Right lobe of liver (tissue), 6 donors: ENCODE results near the gene GABRG3. TPM values are rescaled to one million over a fixed set of nuclear protein-coding genes. Genes with fewer than 3 reads are reported as not detected.

Experiments used
- ATAC-seq, 4 donors: fragments of 200-7000 bp; cut with Tn5 transposase; one replicate each; pipeline ENCODE4 v1.9.1; 2020; ENCODE audit warnings: mild to moderate bottlenecking in 4 of 4, moderate library complexity in 4 of 4
- DNase-seq, 3 donors: peaks; one replicate each; pipeline ENCODE4 v3.0.0-alpha.2; 2020
- H3K27ac ChIP-seq, 3 donors: fragments of 200-600 bp; one replicate each; pipeline ENCODE4 v1.8.0; 2022
- H3K27me3 ChIP-seq, 2 donors: fragments of 200-600 bp; one replicate each; pipeline ENCODE4 v1.8.0; 2022
- H3K36me3 ChIP-seq, 4 donors: fragments of 200-600 bp; sonication (generic) in 1 of 4; one replicate each; pipeline versions ENCODE4 v1.5.1 to v1.8.0; 2017 to 2022; ENCODE audit warnings: control low read depth in 1 of 4
- H3K4me1 ChIP-seq, 4 donors: fragments of 200-600 bp; sonication (generic) in 1 of 4; one replicate each; pipeline versions ENCODE4 v1.5.1 to v1.8.0; 2017 to 2022; ENCODE audit warnings: control low read depth in 1 of 4
- H3K4me3 ChIP-seq, 3 donors: fragments of 200-600 bp; one replicate each; pipeline ENCODE4 v1.8.0; 2022
- H3K9me3 ChIP-seq, 4 donors: fragments of 200-600 bp; sonication (generic) in 1 of 4; one replicate each; pipeline versions ENCODE4 v1.5.1 to v1.8.0; 2017 to 2022; ENCODE audit warnings: control low read depth in 1 of 4
- CTCF ChIP-seq, 4 donors: fragments of 200-600 bp in 3 of 4; fragments of 450-650 bp in 1 of 4; IDR thresholded peaks; one replicate each; pipeline versions ENCODE4 v1.5.1 to v1.8.0; 2016 to 2022; ENCODE audit warnings: antibody characterized with exemption in 4 of 4, mild to moderate bottlenecking in 2 of 4
- POLR2A ChIP-seq: fragments of 450-650 bp; IDR thresholded peaks from one replicate; pipeline ENCODE4 v1.6.1; 2017; ENCODE audit warnings: antibody characterized with exemption, mild to moderate bottlenecking
- WGBS: methylation state at CpG from one replicate; pipeline ENCODE4 v1.1.6; 2018; ENCODE audit warnings: low coverage, low lambda C conversion rate; ENCODE audit not compliant: insufficient coverage; ENCODE audit errors: missing lambda C conversion rate; 5-methylcytosine and 5-hydroxymethylcytosine counted together
- intact Hi-C, 2 donors: fragments of 100-400 bp; cut with DNase I; formaldehyde crosslinking; loops; one replicate each; pipeline versions ENCODE4 v1.11.2 to v1.14.1; 2022
- total RNA-seq, 6 experiments: library from RNA; depleted of rRNA in 2 of 6; stranded (reverse); fragments of >200 nt in 2 of 6; fragmentation: NEBNext Ultra II Directional in 3 of 6; extraction: Animal tissue kit (Norgen Biotek cat#: 25700) in 3 of 6; gene quantifications; one replicate each; pipeline versions ENCODE4 v1.1.0 to v1.2.4, GENCODE V29; 2016 to 2023
- donor health status: DM: no; HTN: yes; CAD: no.
- donor health status: DM: no; HTN: no; CAD: no.
- donor health status: DM: no; HTN: no; CAD: no.
- donor health status: DM: no; HTN: yes; CAD: no.
- donor health status: DM: no; HTN: yes; CAD: no.

The GABRG3 gene
- total RNA-seq, 6 experiments from 2014 or later = 0.18 TPM; not detected in 5

GRCh38 chr15:27396521-27396920 lies 425.5 kb downstream of the GABRG3 start:
- ATAC-seq (no peak), DNase-seq (no peak)
- Histone ChIP-seq H3K4me3 (no peak overlapping the region), H3K27ac (no peak overlapping the region), H3K4me1 (no peaks in the 10 kb centered on the region), H3K36me3 (no peaks in the 10 kb centered on the region), H3K9me3 (no peaks in the 10 kb centered on the region), H3K27me3 (no peaks in the 10 kb centered on the region)
- intact Hi-C loops = no loop called here
- WGBS = 61% methylated on average over 2 of the region's 2 CpGs
- TF ChIP-seq POLR2A (no peak), CTCF (IDR thresholded peaks at IDR 0.05) (no peak)

DNA sequence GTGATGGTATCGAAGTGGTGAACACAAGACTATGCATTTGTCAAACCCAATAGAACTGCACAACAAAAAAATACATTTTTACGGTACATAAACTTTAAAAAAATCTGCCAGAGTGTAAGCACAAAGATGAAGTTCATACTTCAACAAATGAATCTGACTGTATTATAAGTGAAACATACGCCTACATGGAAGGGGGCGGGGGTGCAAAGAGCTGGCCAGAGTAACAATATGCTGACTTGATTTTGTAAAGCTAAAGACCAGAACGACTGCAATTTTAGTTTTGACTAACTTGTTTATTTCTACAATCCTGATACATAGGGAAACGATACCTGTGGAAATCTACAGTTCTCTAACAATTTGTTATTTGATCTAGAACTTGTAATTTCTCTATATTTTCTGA lies 426.0 kb downstream of the GABRG3 start:
- no peak for DNase-seq
- no peaks in the 10 kb centered on the region for H3K9me3 ChIP-seq

DNA sequence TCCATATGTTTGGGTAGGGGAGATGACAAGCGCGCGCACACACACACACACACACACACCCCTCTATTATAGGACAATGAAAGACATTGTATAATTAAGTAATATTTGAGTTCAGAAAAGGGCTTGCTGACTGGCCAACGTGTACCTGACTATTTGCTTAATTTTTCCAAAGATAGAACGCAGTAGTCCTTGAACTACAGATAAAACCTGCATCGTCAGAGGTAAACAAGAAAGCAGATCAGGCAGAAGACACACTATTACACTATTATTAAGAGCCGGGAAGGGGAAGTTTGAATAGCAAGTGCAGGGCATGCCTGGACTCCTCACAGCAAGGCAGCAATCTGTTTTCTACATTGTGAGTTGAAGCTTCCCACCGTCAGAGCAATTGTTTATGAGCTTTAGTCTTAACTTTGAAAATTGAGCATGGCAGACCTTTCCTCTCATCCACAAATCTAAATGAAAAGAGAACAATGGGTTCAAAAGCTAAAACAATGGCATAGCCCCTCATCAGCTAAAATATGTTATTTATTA lies 427.7 kb downstream of the GABRG3 start:
- Histone ChIP-seq H3K36me3 (no peaks in the 10 kb centered on the region), H3K4me1 (no peaks in the 10 kb centered on the region), H3K27me3 (no peaks in the 10 kb centered on the region), H3K4me3 (no peak overlapping the region), H3K9me3 (no peaks in the 10 kb centered on the region), H3K27ac (no peak overlapping the region)
- intact Hi-C loops = no loop called here
- no peak for DNase-seq
- WGBS = 55% methylated on average over 8 of the region's 8 CpGs
- TF ChIP-seq CTCF (IDR thresholded peaks at IDR 0.05) (no peak), POLR2A (no peak)
- ATAC-seq = peak in 2 of 4 donors; percentile 65 to 87

More for the DNA sequence above, 426.0 kb downstream of the GABRG3 start:
- no peaks in the 10 kb centered on the region for H3K36me3 ChIP-seq
- no peak overlapping the region for H3K4me3 ChIP-seq
- intact Hi-C loops = no loop called here
- no peak overlapping the region for H3K27ac ChIP-seq
- no peaks in the 10 kb centered on the region for H3K27me3 ChIP-seq
- no peak for ATAC-seq
- 64% methylated on average over 6 of the region's 6 CpGs for WGBS
- TF ChIP-seq POLR2A (no peak), CTCF (IDR thresholded peaks at IDR 0.05) (no peak)
- no peaks in the 10 kb centered on the region for H3K4me1 ChIP-seq

DNA sequence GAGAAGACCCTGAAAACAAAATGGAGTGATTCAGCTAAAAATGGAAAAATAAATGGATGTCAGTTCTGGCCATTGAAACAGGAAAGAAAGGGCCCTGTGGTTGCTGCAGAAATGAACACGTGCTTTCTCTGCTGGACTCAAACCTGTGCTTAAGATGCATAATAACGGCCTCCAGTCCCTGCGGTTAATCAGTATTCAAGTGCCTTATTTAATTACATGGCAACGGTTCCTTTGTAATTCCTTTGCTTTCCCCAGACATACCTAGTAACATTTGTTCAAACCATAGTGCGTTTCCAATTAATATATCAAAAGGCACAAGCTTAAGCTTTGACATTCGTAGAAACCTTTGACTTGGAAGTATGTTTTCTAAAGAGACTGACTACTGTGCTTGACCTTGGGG lies 428.3 kb downstream of the GABRG3 start:
- DNase-seq = no peak
- intact Hi-C loops = no loop called here
- no peaks in the 10 kb centered on the region for H3K27me3 ChIP-seq
- ATAC-seq = no peak
- H3K36me3 ChIP-seq = no peaks in the 10 kb centered on the region
- WGBS = 62% methylated on average over 6 of the region's 6 CpGs
- no peaks in the 10 kb centered on the region for H3K4me1 ChIP-seq
- no peak overlapping the region for H3K27ac ChIP-seq
- H3K9me3 ChIP-seq = no peaks in the 10 kb centered on the region
- H3K4me3 ChIP-seq = no peak overlapping the region
- TF ChIP-seq POLR2A = no peak

- DNase-seq (no peak), ATAC-seq (no peak)
- no peaks in the 10 kb centered on the region for H3K27me3 ChIP-seq
- H3K27ac ChIP-seq = no peak overlapping the region
- H3K4me1 ChIP-seq = no peaks in the 10 kb centered on the region
- H3K9me3 ChIP-seq = no peaks in the 10 kb centered on the region
- H3K36me3 ChIP-seq = no peaks in the 10 kb centered on the region
- WGBS = 55% methylated on average over 5 of the region's 5 CpGs
- no peak overlapping the region for H3K4me3 ChIP-seq
- TF ChIP-seq POLR2A = no peak
- no peak for TF ChIP-seq CTCF (IDR thresholded peaks at IDR 0.05)
- intact Hi-C loops = no loop called here
These were observed 430.5 kb downstream of the GABRG3 start for GRCh38 chr15:27401471-27401870.
